Vagina (tissue), 2 donors: ENCODE measurements around the gene TMPRSS3.

ENCODE experiments used
- POLR2AphosphoS5 ChIP-seq, 2 donors: sonication (generic); formaldehyde crosslinking; IDR thresholded peaks; one replicate each; pipeline ENCODE4 v1.9.0; 2017; ENCODE audit warnings: antibody characterized with exemption in 2 of 2, mild to moderate bottlenecking in 2 of 2, low read depth in 1 of 2; ENCODE audit not compliant: insufficient read depth in 1 of 2
- TF ChIP-seq, protein P1 (sequence below), 3 experiments: fragments of 450-650 bp in 2 of 3; fragments of 200-600 bp in 1 of 3; sonication (generic) in 1 of 3; IDR thresholded peaks; one replicate each; pipeline ENCODE4 v1.5.1; 2017 to 2019; ENCODE audit warnings: antibody characterized with exemption in 3 of 3, mild to moderate bottlenecking in 2 of 3, moderate library complexity in 2 of 3

DNA sequence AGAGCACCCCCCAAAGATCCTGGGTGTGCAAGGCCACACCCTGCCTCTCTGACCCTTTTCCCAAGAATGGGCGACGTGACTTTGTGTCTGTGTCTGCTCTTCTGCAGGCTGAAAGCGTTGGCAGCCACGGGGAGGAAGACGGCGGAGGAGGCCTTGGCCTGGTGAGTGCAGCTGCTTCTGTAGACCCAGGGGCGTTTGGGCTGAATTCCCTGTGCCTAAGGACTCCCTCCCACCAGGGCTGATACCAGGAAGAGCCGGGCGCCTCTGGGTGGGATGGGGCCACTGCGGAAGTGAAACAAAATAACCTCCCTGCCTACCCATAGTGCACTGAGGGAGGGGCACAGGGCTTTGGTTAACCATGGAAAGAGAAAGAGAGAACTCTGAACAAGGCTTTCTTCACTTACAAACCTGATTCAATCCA is 10.4 kb upstream of the TMPRSS3 start:
- TF ChIP-seq POLR2AphosphoS5 (IDR thresholded peaks at IDR 0.05; ENCODE audit: insufficient read depth in 1 of 2, low read depth in 1 of 2) = no peak
- TF ChIP-seq, protein P1, sequence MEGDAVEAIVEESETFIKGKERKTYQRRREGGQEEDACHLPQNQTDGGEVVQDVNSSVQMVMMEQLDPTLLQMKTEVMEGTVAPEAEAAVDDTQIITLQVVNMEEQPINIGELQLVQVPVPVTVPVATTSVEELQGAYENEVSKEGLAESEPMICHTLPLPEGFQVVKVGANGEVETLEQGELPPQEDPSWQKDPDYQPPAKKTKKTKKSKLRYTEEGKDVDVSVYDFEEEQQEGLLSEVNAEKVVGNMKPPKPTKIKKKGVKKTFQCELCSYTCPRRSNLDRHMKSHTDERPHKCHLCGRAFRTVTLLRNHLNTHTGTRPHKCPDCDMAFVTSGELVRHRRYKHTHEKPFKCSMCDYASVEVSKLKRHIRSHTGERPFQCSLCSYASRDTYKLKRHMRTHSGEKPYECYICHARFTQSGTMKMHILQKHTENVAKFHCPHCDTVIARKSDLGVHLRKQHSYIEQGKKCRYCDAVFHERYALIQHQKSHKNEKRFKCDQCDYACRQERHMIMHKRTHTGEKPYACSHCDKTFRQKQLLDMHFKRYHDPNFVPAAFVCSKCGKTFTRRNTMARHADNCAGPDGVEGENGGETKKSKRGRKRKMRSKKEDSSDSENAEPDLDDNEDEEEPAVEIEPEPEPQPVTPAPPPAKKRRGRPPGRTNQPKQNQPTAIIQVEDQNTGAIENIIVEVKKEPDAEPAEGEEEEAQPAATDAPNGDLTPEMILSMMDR (IDR thresholded peaks at IDR 0.05) = no peak
